Common myeloid progenitor, CD34-positive (primary cell): ENCODE data around the gene NRG3.

Experiments
- CTCF ChIA-PET: fragments of 350-600 bp; sonication (Branson Sonifier 250); formaldehyde crosslinking; loops from one replicate; lab custom pipeline; 2021; ENCODE audit warnings: antibody characterized with exemption; lab: Charles Lee
- POLR2A ChIA-PET: fragments of 350-600 bp; sonication (Branson Sonifier 250); formaldehyde crosslinking; loops from one replicate; lab custom pipeline; 2021; ENCODE audit warnings: antibody characterized with exemption; lab: Charles Lee
- DNase-seq, 3 donors: peaks; one replicate each; pipeline versions ENCODE4 v3.0.0 to v3.0.0-alpha.2; 2013
- H3K27ac ChIP-seq, 2 experiments: 1 replicate in 1 of 2; 2 replicates in 1 of 2; pipeline ENCODE4 v1.7.0; 2013; ENCODE audit warnings: inconsistent platforms in 2 of 2, low read length in 2 of 2, mild to moderate bottlenecking in 2 of 2, low read depth in 1 of 2, moderate library complexity in 1 of 2; ENCODE audit not compliant: severe bottlenecking in 2 of 2, insufficient read depth in 1 of 2, poor library complexity in 1 of 2
- H3K27me3 ChIP-seq, 5 experiments: replicated peaks in 2 of 5; 1 replicate in 3 of 5; 2 replicates in 2 of 5; pipeline versions ENCODE4 v1.6.1 to v1.7.0; 2013; ENCODE audit warnings: low read length in 4 of 5, mild to moderate bottlenecking in 2 of 5, moderate library complexity in 2 of 5, inconsistent platforms in 1 of 5; ENCODE audit not compliant: insufficient read depth in 5 of 5, control insufficient read depth in 4 of 5
- H3K36me3 ChIP-seq, 4 experiments: 1 replicate in 2 of 4; 2 replicates in 2 of 4; pipeline versions ENCODE4 v1.6.1 to v1.7.0; 2013; ENCODE audit warnings: low read length in 3 of 4, control low read depth in 1 of 4, mild to moderate bottlenecking in 1 of 4; ENCODE audit not compliant: control insufficient read depth in 4 of 4, insufficient read depth in 4 of 4
- H3K4me1 ChIP-seq, 4 experiments: 1 replicate in 3 of 4; 2 replicates in 1 of 4; pipeline versions ENCODE4 v1.6.1 to v1.7.1; 2013; ENCODE audit warnings: low read length in 3 of 4, mild to moderate bottlenecking in 3 of 4, control low read depth in 1 of 4, inconsistent platforms in 1 of 4, moderate library complexity in 1 of 4; ENCODE audit not compliant: control insufficient read depth in 4 of 4, insufficient read depth in 4 of 4; ENCODE audit errors: control extremely low read depth in 1 of 4
- H3K4me3 ChIP-seq, 7 experiments: 1 replicate in 4 of 7; 2 replicates in 3 of 7; pipeline versions ENCODE4 v1.5.1 to v1.7.0; 2013; ENCODE audit warnings: mild to moderate bottlenecking in 7 of 7, low read length in 6 of 7, moderate library complexity in 6 of 7, inconsistent platforms in 2 of 7, low read depth in 2 of 7, control low read depth in 1 of 7; ENCODE audit not compliant: insufficient read depth in 4 of 7, control insufficient read depth in 1 of 7; ENCODE audit errors: extremely low read depth in 1 of 7
- H3K9me3 ChIP-seq, 5 experiments: 1 replicate in 4 of 5; 2 replicates in 1 of 5; pipeline versions ENCODE4 v1.6.1 to v1.7.1; 2013; ENCODE audit warnings: low read length in 4 of 5, mild to moderate bottlenecking in 2 of 5, inconsistent platforms in 1 of 5, low read depth in 1 of 5, moderate library complexity in 1 of 5; ENCODE audit not compliant: control insufficient read depth in 4 of 5, insufficient read depth in 2 of 5; ENCODE audit errors: control extremely low read depth in 1 of 5
- WGBS: methylation state at CpG from one replicate; pipeline ENCODE4 v1.1.5; 2013; ENCODE audit not compliant: insufficient coverage; 5-methylcytosine and 5-hydroxymethylcytosine counted together

NRG3 gene

GRCh38 chr10:82294874-82295378 lies 419.9 kb downstream of the NRG3 start:
- Histone ChIP-seq H3K27ac (no peak overlapping the region), H3K9me3 (no peaks in the 10 kb centered on the region), H3K27me3 (no peaks in the 10 kb centered on the region), H3K4me1 (no peaks in the 10 kb centered on the region), H3K4me3 (no peak overlapping the region), H3K36me3 (no peaks in the 10 kb centered on the region)
- ChIA-PET POLR2A (no interaction called here), CTCF (no interaction called here)
- 96% methylated on average over 2 of the region's 3 CpGs for WGBS
- DNase-seq: no peak

GRCh38 chr10:82308641-82309040 lies 433.6 kb downstream of the NRG3 start:
- ChIA-PET CTCF (no interaction called here), POLR2A (no interaction called here)
- H3K27me3 ChIP-seq: no peaks in the 10 kb centered on the region
- peaks cover 0 to 10% (median 2%) of the 10 kb centered on the region in 4 experiments for H3K4me1 ChIP-seq
- no peak overlapping the region for H3K27ac ChIP-seq
- no peaks in the 10 kb centered on the region for H3K9me3 ChIP-seq
- peak in 1 of 3 donors; percentile 0 for DNase-seq
- no peaks in the 10 kb centered on the region for H3K36me3 ChIP-seq
- H3K4me3 ChIP-seq: no peak overlapping the region
- WGBS: 0% methylated on average over 4 of the region's 4 CpGs

GRCh38 chr10:82310839-82311238 lies 435.8 kb downstream of the NRG3 start:
- 68% methylated on average over 2 of the region's 3 CpGs for WGBS
- peaks cover 0 to 10% (median 2%) of the 10 kb centered on the region in 4 experiments for H3K4me1 ChIP-seq
- no peaks in the 10 kb centered on the region for H3K9me3 ChIP-seq
- H3K36me3 ChIP-seq: no peaks in the 10 kb centered on the region
- ChIA-PET CTCF (no interaction called here), POLR2A (no interaction called here)
- no peak overlapping the region for H3K4me3 ChIP-seq
- DNase-seq: no peak
- H3K27me3 ChIP-seq: no peaks in the 10 kb centered on the region
- H3K27ac ChIP-seq: no peak overlapping the region

GRCh38 chr10:82313401-82313800 lies 438.4 kb downstream of the NRG3 start:
- POLR2A ChIA-PET: no interaction called here
- CTCF ChIA-PET: no interaction called here
- no peak overlapping the region for H3K27ac ChIP-seq
- H3K4me1 ChIP-seq: peaks cover 0 to 5% (median 2%) of the 10 kb centered on the region in 4 experiments
- no peak overlapping the region for H3K4me3 ChIP-seq
- H3K36me3 ChIP-seq: no peaks in the 10 kb centered on the region
- 100% methylated on average over 1 of the region's 3 CpGs for WGBS
- H3K27me3 ChIP-seq: no peaks in the 10 kb centered on the region
- H3K9me3 ChIP-seq: no peaks in the 10 kb centered on the region
- no peak for DNase-seq

GRCh38 chr10:82318534-82318933 lies 443.5 kb downstream of the NRG3 start:
- H3K4me3 ChIP-seq: no peak overlapping the region
- H3K36me3 ChIP-seq: no peaks in the 10 kb centered on the region
- DNase-seq: no peak
- H3K27me3 ChIP-seq: no peaks in the 10 kb centered on the region
- no peak overlapping the region for H3K27ac ChIP-seq
- no peaks in the 10 kb centered on the region for H3K4me1 ChIP-seq
- POLR2A ChIA-PET: no interaction called here
- no peaks in the 10 kb centered on the region for H3K9me3 ChIP-seq
- WGBS: 80% methylated on average over 3 of the region's 3 CpGs
- CTCF ChIA-PET: no interaction called here

GRCh38 chr10:82319074-82319473 lies 444.1 kb downstream of the NRG3 start:
- Histone ChIP-seq H3K27ac (no peak overlapping the region), H3K36me3 (no peaks in the 10 kb centered on the region), H3K27me3 (no peaks in the 10 kb centered on the region), H3K4me3 (no peak overlapping the region), H3K4me1 (no peaks in the 10 kb centered on the region), H3K9me3 (no peaks in the 10 kb centered on the region)
- 81% methylated on average over 2 of the region's 5 CpGs for WGBS
- ChIA-PET POLR2A (no interaction called here), CTCF (no interaction called here)
- no peak for DNase-seq

- WGBS: 33% methylated on average over 1 of the region's 1 CpG
- H3K9me3 ChIP-seq: no peaks in the 10 kb centered on the region
- H3K4me3 ChIP-seq: no peak overlapping the region
- H3K4me1 ChIP-seq: no peaks in the 10 kb centered on the region
- H3K27ac ChIP-seq: no peak overlapping the region
- H3K36me3 ChIP-seq: no peaks in the 10 kb centered on the region
- POLR2A ChIA-PET: no interaction called here
- no peaks in the 10 kb centered on the region for H3K27me3 ChIP-seq
- CTCF ChIA-PET: no interaction called here
- DNase-seq: no peak
Observed at GRCh38 chr10:82319562-82319961, 444.6 kb downstream of the NRG3 start.
